Sigmoid colon (tissue), 7 donors: ENCODE measurements around the gene PUS7L. TPM values are rescaled to one million over a fixed set of nuclear protein-coding genes. Genes with fewer than 3 reads are reported as not detected.
"Not testable (repeated sequence)": the region's sequence is repeated elsewhere in the genome, so short reads cannot be mapped to it uniquely, and the experiment has no call there.

Experiments
- DNase-seq: peaks from one replicate; pipeline ENCODE4 v3.0.0-alpha.2; 2019
- H3K27ac ChIP-seq, 4 donors: fragments of 200-600 bp; sonication (generic); one replicate each; pipeline ENCODE4 v1.5.1; 2016 to 2019; ENCODE audit warnings: mild to moderate bottlenecking in 1 of 4
- H3K27me3 ChIP-seq, 3 donors: fragments of 200-600 bp; sonication (generic); one replicate each; pipeline ENCODE4 v1.5.1; 2019; ENCODE audit warnings: mild to moderate bottlenecking in 1 of 3
- H3K36me3 ChIP-seq, 4 donors: fragments of 200-600 bp; sonication (generic); one replicate each; pipeline ENCODE4 v1.5.1; 2016 to 2019
- H3K4me1 ChIP-seq, 4 donors: fragments of 200-600 bp; sonication (generic); one replicate each; pipeline ENCODE4 v1.5.1; 2017 to 2019
- H3K4me3 ChIP-seq, 4 donors: fragments of 200-600 bp; sonication (generic); one replicate each; pipeline ENCODE4 v1.5.1; 2017 to 2019; ENCODE audit warnings: mild to moderate bottlenecking in 2 of 4, moderate library complexity in 1 of 4
- H3K9me3 ChIP-seq, 4 donors: fragments of 200-600 bp in 3 of 4; sonication (generic) in 3 of 4; one replicate each; pipeline versions ENCODE4 v1.5.1 to v1.6.1; 2013 to 2019
- EP300 ChIP-seq, 4 donors: sonication (generic); formaldehyde crosslinking; IDR thresholded peaks; one replicate each; pipeline ENCODE4 v1.6.1; 2017; ENCODE audit warnings: antibody characterized with exemption in 4 of 4
- POLR2A ChIP-seq, 2 donors: fragments of 450-650 bp; IDR thresholded peaks; one replicate each; pipeline ENCODE4 v1.6.1; 2016; ENCODE audit warnings: antibody characterized with exemption in 2 of 2, mild to moderate bottlenecking in 2 of 2, moderate library complexity in 2 of 2
- POLR2AphosphoS5 ChIP-seq, 4 donors: sonication (generic); formaldehyde crosslinking; IDR thresholded peaks; one replicate each; pipeline ENCODE4 v1.6.1; 2017; ENCODE audit warnings: antibody characterized with exemption in 4 of 4
- WGBS, 2 donors: extraction: QIAGEN DNeasy Blood & Tissue Kit; methylation state at CpG; one replicate each; pipeline ENCODE4 v1.1.7; 2013; 5-methylcytosine and 5-hydroxymethylcytosine counted together
- intact Hi-C: fragments of 100-400 bp; cut with DNase I; formaldehyde crosslinking; loops from one replicate; pipeline ENCODE4 v1.15.1; 2023
- polyA plus RNA-seq, 3 donors: library from polyadenylated mRNA; stranded (reverse); fragments of 200-250 nt; gene quantifications; one replicate each; pipeline ENCODE4 v1.2.3, GENCODE V29; 2013
- total RNA-seq, 4 donors: library from RNA; depleted of rRNA; stranded (reverse); fragments of >200 nt; gene quantifications; one replicate each; pipeline ENCODE4 v1.1.0, GENCODE V29; 2016
- TF ChIP-seq, protein P1 (sequence below), 4 experiments: fragments of 450-650 bp in 3 of 4; fragments of 200-600 bp in 1 of 4; IDR thresholded peaks; one replicate each; pipeline ENCODE4 v1.5.1; 2016 to 2019; ENCODE audit warnings: antibody characterized with exemption in 4 of 4, mild to moderate bottlenecking in 3 of 4, moderate library complexity in 2 of 4
- donor health status: healthy with polysubstance abuse.
- donor health status: Bipolar disorder and iron deficiency.
- donor health status: healthy.

PUS7L gene
- total and polyA plus RNA-seq, 7 donors: 1.2 to 17.1 (median 6.3) TPM

DNA sequence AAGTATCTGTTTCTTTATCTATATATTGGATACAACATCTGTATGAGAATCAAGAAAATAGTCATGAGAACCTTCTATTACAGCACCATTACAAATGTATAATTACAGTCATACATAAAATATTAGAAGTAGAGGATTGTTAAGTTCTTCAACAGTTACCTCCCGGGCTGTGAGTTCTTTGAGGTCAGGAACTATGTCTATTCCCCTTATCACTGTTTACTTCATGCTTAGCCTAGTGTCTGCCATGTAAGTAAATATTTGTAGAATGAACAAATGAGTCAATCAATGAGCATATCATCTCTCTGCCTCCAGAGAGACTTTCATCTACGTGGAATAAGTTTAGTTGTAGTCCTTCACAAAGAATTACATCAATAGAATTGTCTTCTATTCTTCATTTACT lies 47.2 kb downstream of the PUS7L start:
- DNase-seq: no peak
- H3K27me3 ChIP-seq: no peaks in the 10 kb centered on the region

DNA sequence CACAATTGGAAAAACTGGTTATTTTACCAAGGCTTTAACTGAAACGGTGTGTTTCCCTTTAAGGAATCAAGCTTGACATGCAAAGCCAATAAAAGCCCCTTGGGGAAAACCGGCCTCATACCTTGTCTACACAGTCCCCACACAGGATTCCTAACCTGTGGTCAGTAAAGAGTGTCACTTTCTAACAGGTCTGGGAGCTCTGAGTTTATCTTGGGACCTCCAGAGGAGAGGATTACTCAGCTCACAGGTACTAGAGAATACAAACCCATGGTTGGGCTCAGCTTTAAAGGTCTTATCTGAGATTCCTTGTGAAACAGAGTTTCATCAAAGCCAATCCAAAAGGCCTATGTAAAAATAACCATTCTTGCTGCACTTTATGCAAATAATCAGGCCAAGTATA lies 54.8 kb downstream of the PUS7L start:
- H3K27ac ChIP-seq, H3K4me1 ChIP-seq, H3K4me3 ChIP-seq, intact Hi-C loops, DNase-seq, H3K9me3 ChIP-seq, H3K36me3 ChIP-seq, H3K27me3 ChIP-seq: not testable (repeated sequence)
- 23 to 45% methylated on average over 2 of the region's 2 CpGs for WGBS, 2 donors

More for the DNA sequence above, 47.2 kb downstream of the PUS7L start:
- no peak overlapping the region for H3K4me3 ChIP-seq
- H3K27ac ChIP-seq: no peak overlapping the region
- no peaks in the 10 kb centered on the region for H3K36me3 ChIP-seq
- peaks cover 0 to 3% (median 0%) of the 10 kb centered on the region in 4 donors for H3K9me3 ChIP-seq
- no peak for TF ChIP-seq EP300 (IDR thresholded peaks at IDR 0.05)
- TF ChIP-seq POLR2A (IDR thresholded peaks at IDR 0.05): no peak
- no peak for TF ChIP-seq POLR2AphosphoS5 (IDR thresholded peaks at IDR 0.05)
- TF ChIP-seq, protein P1, sequence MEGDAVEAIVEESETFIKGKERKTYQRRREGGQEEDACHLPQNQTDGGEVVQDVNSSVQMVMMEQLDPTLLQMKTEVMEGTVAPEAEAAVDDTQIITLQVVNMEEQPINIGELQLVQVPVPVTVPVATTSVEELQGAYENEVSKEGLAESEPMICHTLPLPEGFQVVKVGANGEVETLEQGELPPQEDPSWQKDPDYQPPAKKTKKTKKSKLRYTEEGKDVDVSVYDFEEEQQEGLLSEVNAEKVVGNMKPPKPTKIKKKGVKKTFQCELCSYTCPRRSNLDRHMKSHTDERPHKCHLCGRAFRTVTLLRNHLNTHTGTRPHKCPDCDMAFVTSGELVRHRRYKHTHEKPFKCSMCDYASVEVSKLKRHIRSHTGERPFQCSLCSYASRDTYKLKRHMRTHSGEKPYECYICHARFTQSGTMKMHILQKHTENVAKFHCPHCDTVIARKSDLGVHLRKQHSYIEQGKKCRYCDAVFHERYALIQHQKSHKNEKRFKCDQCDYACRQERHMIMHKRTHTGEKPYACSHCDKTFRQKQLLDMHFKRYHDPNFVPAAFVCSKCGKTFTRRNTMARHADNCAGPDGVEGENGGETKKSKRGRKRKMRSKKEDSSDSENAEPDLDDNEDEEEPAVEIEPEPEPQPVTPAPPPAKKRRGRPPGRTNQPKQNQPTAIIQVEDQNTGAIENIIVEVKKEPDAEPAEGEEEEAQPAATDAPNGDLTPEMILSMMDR (IDR thresholded peaks at IDR 0.05): no peak
- no peaks in the 10 kb centered on the region for H3K4me1 ChIP-seq
- intact Hi-C loops: no loop called here
- 16 to 61% methylated on average over 2 of the region's 2 CpGs for WGBS, 2 donors

DNA sequence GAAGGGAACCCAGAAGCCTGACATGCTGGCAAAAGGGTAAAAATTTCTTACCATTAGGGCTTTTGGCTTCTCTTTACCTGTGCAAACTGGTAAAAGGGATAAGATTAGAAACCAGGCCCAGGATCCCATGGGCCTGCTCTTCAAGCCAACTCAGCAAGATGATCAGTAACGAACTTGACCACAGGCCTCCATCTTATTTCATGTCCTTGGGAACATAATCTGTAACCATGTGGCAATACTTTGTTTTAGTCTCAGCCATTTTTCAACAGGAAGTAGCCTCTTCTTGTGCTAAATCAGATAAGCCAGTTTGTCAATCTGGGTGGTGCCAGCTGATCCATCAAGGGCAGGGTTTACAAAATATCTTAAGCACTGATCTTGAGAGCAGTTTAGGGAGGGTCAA lies 57.4 kb downstream of the PUS7L start:
- H3K27ac ChIP-seq, H3K27me3 ChIP-seq, H3K4me1 ChIP-seq, intact Hi-C loops, H3K9me3 ChIP-seq, H3K4me3 ChIP-seq, DNase-seq, H3K36me3 ChIP-seq: not testable (repeated sequence)
- WGBS, 2 donors: 79 to 81% methylated on average over 1 of the region's 1 CpG

DNA sequence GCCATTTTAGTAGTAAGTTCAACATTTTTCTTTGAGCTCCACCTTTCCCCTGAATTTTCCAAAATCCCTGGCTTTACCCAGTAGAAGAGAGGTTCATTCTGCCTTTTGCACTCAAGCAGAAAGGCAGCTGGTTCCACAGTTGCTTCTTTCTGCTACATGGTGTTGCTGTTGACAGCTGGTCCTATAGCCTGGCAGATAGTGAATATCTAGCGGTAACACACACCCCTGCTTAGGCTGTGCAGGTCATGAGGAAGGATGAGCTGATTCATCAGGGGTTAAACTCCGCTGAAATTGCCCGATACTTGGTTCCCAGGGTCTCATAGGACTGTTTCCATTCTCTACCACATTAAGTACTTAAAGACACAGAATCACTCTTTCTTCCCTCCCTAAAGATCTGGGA lies 62.4 kb downstream of the PUS7L start:
- Histone ChIP-seq H3K4me3 (no peak overlapping the region), H3K36me3 (no peaks in the 10 kb centered on the region), H3K27ac (no peak overlapping the region), H3K4me1 (no peaks in the 10 kb centered on the region), H3K27me3 (no peaks in the 10 kb centered on the region), H3K9me3 (no peaks in the 10 kb centered on the region)
- DNase-seq: no peak
- TF ChIP-seq EP300 (IDR thresholded peaks at IDR 0.05) (no peak), POLR2AphosphoS5 (IDR thresholded peaks at IDR 0.05) (no peak), POLR2A (IDR thresholded peaks at IDR 0.05) (no peak)
- TF ChIP-seq, protein P1 (IDR thresholded peaks at IDR 0.05): no peak
- intact Hi-C loops: no loop called here
- 61 to 73% methylated on average over 3 of the region's 3 CpGs for WGBS, 2 donors

DNA sequence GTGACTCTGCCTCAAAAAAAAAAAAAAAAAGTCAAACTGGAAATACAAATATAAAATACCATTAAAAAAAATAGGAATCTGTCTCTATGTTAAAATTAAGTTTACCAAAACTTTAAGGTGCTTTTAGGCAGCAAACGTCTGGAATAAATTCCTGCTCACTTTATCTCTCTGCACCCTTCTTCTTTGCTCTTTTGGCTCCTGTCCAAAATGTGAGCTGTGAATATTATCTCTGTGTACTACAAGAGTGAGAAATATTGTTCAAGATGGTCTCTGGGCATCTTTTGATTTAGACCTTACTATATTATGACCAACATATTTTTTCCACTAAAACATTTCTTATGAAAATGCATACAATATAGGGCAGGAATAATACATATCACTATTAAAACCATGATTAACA lies 63.7 kb downstream of the PUS7L start:
- Histone ChIP-seq H3K27me3 (no peaks in the 10 kb centered on the region), H3K4me1 (no peaks in the 10 kb centered on the region), H3K9me3 (peaks cover 0 to under 1% (median 0%) of the 10 kb centered on the region in 4 donors), H3K27ac (no peak overlapping the region), H3K4me3 (no peak overlapping the region), H3K36me3 (no peaks in the 10 kb centered on the region)
- TF ChIP-seq, protein P1 (IDR thresholded peaks at IDR 0.05): no peak
- TF ChIP-seq EP300 (IDR thresholded peaks at IDR 0.05): no peak
- TF ChIP-seq POLR2A (IDR thresholded peaks at IDR 0.05): no peak
- TF ChIP-seq POLR2AphosphoS5 (IDR thresholded peaks at IDR 0.05): no peak
- intact Hi-C loops: no loop called here
- 33 to 59% methylated on average over 1 of the region's 1 CpG for WGBS, 2 donors
- no peak for DNase-seq

DNA sequence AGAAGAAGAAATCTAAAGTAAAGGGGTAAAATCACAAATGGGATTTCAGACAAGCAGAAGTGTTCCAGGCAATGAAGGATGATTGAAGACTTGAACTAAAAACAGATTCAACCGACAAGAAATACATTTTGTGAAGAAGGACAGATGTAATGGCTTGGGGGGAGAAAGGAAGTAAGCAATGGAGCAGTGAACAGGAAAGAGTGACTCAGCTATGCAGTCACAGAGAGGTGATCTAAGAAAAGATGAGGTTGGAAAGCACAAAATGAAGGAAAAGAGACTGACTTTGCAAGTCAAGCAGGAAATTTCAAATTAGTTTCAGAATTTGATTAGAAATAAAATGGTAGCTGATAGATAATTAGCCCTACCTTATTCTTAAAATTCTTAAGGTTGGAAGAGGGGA lies 66.5 kb downstream of the PUS7L start:
- intact Hi-C loops: no loop called here

DNA sequence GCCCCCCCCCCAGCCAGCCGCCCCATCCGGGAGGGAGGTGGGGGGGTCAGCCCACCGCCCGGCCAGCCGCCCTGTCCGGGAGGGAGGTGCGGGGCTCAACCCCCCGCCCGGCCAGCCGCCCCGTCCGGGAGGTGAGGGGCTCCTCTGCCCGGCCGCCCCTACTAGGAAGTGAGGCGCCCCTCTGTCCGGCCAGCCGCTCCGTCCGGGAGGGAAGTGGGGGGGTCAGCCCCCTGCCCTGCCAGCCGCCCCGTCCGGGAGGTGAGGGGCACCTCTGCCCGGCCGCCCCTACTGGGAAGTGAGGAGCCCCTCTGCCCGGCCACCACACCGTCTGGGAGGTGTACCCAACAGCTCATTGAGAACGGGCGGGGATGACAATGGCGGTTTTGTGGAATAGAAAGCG lies 73.1 kb downstream of the PUS7L start:
- DNase-seq, intact Hi-C loops, H3K27ac ChIP-seq, H3K27me3 ChIP-seq, H3K36me3 ChIP-seq, H3K4me1 ChIP-seq, H3K4me3 ChIP-seq, H3K9me3 ChIP-seq: not testable (repeated sequence)
- 96 to 98% methylated on average over 23 to 30 of the region's 30 CpGs for WGBS, 2 donors

More for the DNA sequence above, 66.5 kb downstream of the PUS7L start:
- H3K36me3 ChIP-seq: no peaks in the 10 kb centered on the region
- 47 to 64% methylated on average over 1 of the region's 1 CpG for WGBS, 2 donors
- DNase-seq: no peak
- H3K27ac ChIP-seq: no peak overlapping the region
- no peak for TF ChIP-seq POLR2A (IDR thresholded peaks at IDR 0.05)
- no peak for TF ChIP-seq EP300 (IDR thresholded peaks at IDR 0.05)
- TF ChIP-seq POLR2AphosphoS5 (IDR thresholded peaks at IDR 0.05): no peak
- TF ChIP-seq, protein P1 (IDR thresholded peaks at IDR 0.05): no peak
- peaks cover 0 to 1% (median 0%) of the 10 kb centered on the region in 4 donors for H3K9me3 ChIP-seq
- no peak overlapping the region for H3K4me3 ChIP-seq
- H3K4me1 ChIP-seq: no peaks in the 10 kb centered on the region
- H3K27me3 ChIP-seq: no peaks in the 10 kb centered on the region
